Thoracic aorta (tissue), 2 donors: ENCODE measurements around the gene PLCD3. TPM values are rescaled to one million over a fixed set of nuclear protein-coding genes. Genes with fewer than 3 reads are reported as not detected.

Experiments used
- ATAC-seq: fragments of 150-250 bp; one replicate; pipeline ENCODE4 v1.8.0; 2017; ENCODE audit warnings: low read depth; ENCODE audit not compliant: insufficient number of reproducible peaks, low FRiP score
- DNase-seq: peaks from one replicate; pipeline ENCODE4 v3.0.0-alpha.2; 2020; ENCODE audit warnings: low spot score
- H3K27ac ChIP-seq, 2 donors: fragments of 200-600 bp; sonication (generic); 1 replicate in 1 of 2; 2 replicates in 1 of 2; pipeline ENCODE4 v1.5.1; 2016; ENCODE audit warnings: mild to moderate bottlenecking in 2 of 2, moderate library complexity in 2 of 2
- H3K27me3 ChIP-seq: fragments of 200-600 bp; sonication (generic); replicated peaks from 2 replicates; pipeline ENCODE4 v1.6.0; 2016; ENCODE audit warnings: mild to moderate bottlenecking; ENCODE audit not compliant: insufficient read depth
- H3K36me3 ChIP-seq: fragments of 200-600 bp; sonication (generic); one replicate; pipeline ENCODE4 v1.5.1; 2016
- H3K4me1 ChIP-seq, 2 donors: fragments of 200-600 bp; sonication (generic); 1 replicate in 1 of 2; 2 replicates in 1 of 2; pipeline versions ENCODE4 v1.5.1 to v1.6.0; 2016; ENCODE audit warnings: low read depth in 2 of 2, mild to moderate bottlenecking in 1 of 2; ENCODE audit not compliant: control insufficient read depth in 1 of 2
- H3K4me3 ChIP-seq: fragments of 200-600 bp; sonication (generic); 2 replicates; pipeline ENCODE4 v1.5.1; 2016; ENCODE audit warnings: mild to moderate bottlenecking
- H3K9me3 ChIP-seq: fragments of 200-600 bp; sonication (generic); 2 replicates; pipeline ENCODE4 v1.5.1; 2016
- CTCF ChIP-seq: fragments of 200-600 bp; sonication (generic); IDR thresholded peaks from one replicate; pipeline ENCODE4 v1.5.1; 2019; ENCODE audit warnings: antibody characterized with exemption
- total RNA-seq, 2 donors: library from RNA; depleted of rRNA; stranded (reverse); fragments of >200 nt; gene quantifications; one replicate each; pipeline versions ENCODE4 v1.1.0 to v1.2.3, GENCODE V29; 2016

The PLCD3 gene
- 100 to 1,000 TPM in 1 of 2 donors, 10 to 100 TPM in 1; 79.3 to 116 TPM for total RNA-seq

GRCh38 chr17:45132320-45132571, at the start of gene PLCD3:
TSS of gene PLCD3 (minus strand) at chr17:45132515. CDS start at chr17:45132410, 105 bp downstream.
- Histone ChIP-seq H3K27ac (peak within 1 kb of the TSS; percentile 99 to 100), H3K4me1 (peaks cover 33 to 65% of the 10 kb centered on the region in 2 donors), H3K36me3 (no peaks in the 10 kb centered on the region), H3K27me3 (no peaks in the 10 kb centered on the region), H3K4me3 (peak within 1 kb of the TSS; percentile 96), H3K9me3 (no peaks in the 10 kb centered on the region)
- ATAC-seq (no peak), DNase-seq (no peak)
- TF ChIP-seq CTCF = no peak

- no peaks in the 10 kb centered on the region for H3K9me3 ChIP-seq
- no peaks in the 10 kb centered on the region for H3K27me3 ChIP-seq
- H3K4me1 ChIP-seq = peaks cover 13 to 27% of the 10 kb centered on the region in 2 donors
- no peak overlapping the region for H3K27ac ChIP-seq
- TF ChIP-seq CTCF = no peak
- ATAC-seq (no peak), DNase-seq (no peak)
- H3K36me3 ChIP-seq = no peaks in the 10 kb centered on the region
- no peak overlapping the region for H3K4me3 ChIP-seq
These were observed 45.2 kb upstream of the PLCD3 start for GRCh38 chr17:45177563-45177962.

- ATAC-seq = no peak
These were observed 43.4 kb upstream of the PLCD3 start for GRCh38 chr17:45175759-45176115.

GRCh38 chr17:45172541-45173286, 40.4 kb upstream of the PLCD3 start:
- Histone ChIP-seq H3K36me3 (no peaks in the 10 kb centered on the region), H3K27me3 (no peaks in the 10 kb centered on the region), H3K9me3 (no peaks in the 10 kb centered on the region), H3K4me3 (peak overlapping the region; percentile 81), H3K27ac (peak overlapping the region; percentile 97 to 100), H3K4me1 (peaks cover 17 to 52% of the 10 kb centered on the region in 2 donors)
- ATAC-seq (peak; percentile 79), DNase-seq (peak; percentile 73)
- no peak for TF ChIP-seq CTCF

More at GRCh38 chr17:45175759-45176115, 43.4 kb upstream of the PLCD3 start:
- H3K36me3 ChIP-seq = no peaks in the 10 kb centered on the region
- peak overlapping the region; percentile 59 to 84 for H3K27ac ChIP-seq
- no peak for TF ChIP-seq CTCF
- H3K9me3 ChIP-seq = no peaks in the 10 kb centered on the region
- no peak for DNase-seq
- H3K4me3 ChIP-seq = no peak overlapping the region
- H3K27me3 ChIP-seq = no peaks in the 10 kb centered on the region
- peaks cover 17 to 44% of the 10 kb centered on the region in 2 donors for H3K4me1 ChIP-seq

- peak overlapping the region; percentile 81 for H3K4me3 ChIP-seq
- no peaks in the 10 kb centered on the region for H3K9me3 ChIP-seq
- no peaks in the 10 kb centered on the region for H3K27me3 ChIP-seq
- no peak for TF ChIP-seq CTCF
- DNase-seq (no peak), ATAC-seq (no peak)
- peak overlapping the region; percentile 97 to 100 for H3K27ac ChIP-seq
- H3K36me3 ChIP-seq = no peaks in the 10 kb centered on the region
- peaks cover 17 to 51% of the 10 kb centered on the region in 2 donors for H3K4me1 ChIP-seq
These were observed 39.9 kb upstream of the PLCD3 start for GRCh38 chr17:45172232-45172540.
